Mucosa of descending colon (tissue), 3 donors: ENCODE measurements around the gene ST6GALNAC6. TPM values are rescaled to one million over a fixed set of nuclear protein-coding genes. Genes with fewer than 3 reads are reported as not detected.

Source experiments
- ATAC-seq: fragments of 200-7000 bp; cut with Tn5 transposase; one replicate; pipeline ENCODE4 v1.9.1; 2020; ENCODE audit warnings: mild to moderate bottlenecking, moderate library complexity
- DNase-seq, 3 donors: peaks; one replicate each; pipeline ENCODE4 v3.0.0-alpha.2; 2020
- H3K36me3 ChIP-seq: fragments of 200-600 bp; one replicate; pipeline ENCODE4 v1.8.0; 2021; ENCODE audit warnings: low read depth, mild to moderate bottlenecking
- H3K4me1 ChIP-seq: fragments of 200-600 bp; one replicate; pipeline ENCODE4 v1.8.0; 2021; ENCODE audit warnings: low read depth, mild to moderate bottlenecking
- H3K4me3 ChIP-seq: fragments of 200-600 bp; one replicate; pipeline ENCODE4 v1.8.0; 2021; ENCODE audit warnings: mild to moderate bottlenecking
- H3K9me3 ChIP-seq: fragments of 200-600 bp; one replicate; pipeline ENCODE4 v1.8.0; 2021; ENCODE audit warnings: mild to moderate bottlenecking
- intact Hi-C, 2 donors: fragments of 100-400 bp; cut with DNase I in 1 of 2; cut with micrococcal nuclease in 1 of 2; formaldehyde crosslinking; loops; one replicate each; pipeline versions ENCODE4 v1.11.0 to v1.11.1; 2022; cut with DNase I, micrococcal nuclease
- total RNA-seq, 3 donors: library from RNA; stranded (reverse); fragmentation: NEBNext Ultra II Directional in 2 of 3; extraction: Animal tissue kit (Norgen Biotek cat#: 25700) in 2 of 3; gene quantifications; one replicate each; pipeline versions ENCODE4 v1.2.1 to v1.2.4, GENCODE V29; 2021 to 2023
- TF ChIP-seq, protein P1 (sequence below): fragments of 200-600 bp; IDR thresholded peaks from one replicate; pipeline ENCODE4 v1.8.0; 2022; ENCODE audit warnings: antibody characterized with exemption, mild to moderate bottlenecking
- donor health status: DM: no; HTN: no; CAD: no; lungs with moderate emphysema.
- donor health status: DM: no; HTN: no; CAD: no.
- donor health status: DM: no; HTN: yes; CAD: no.

The ST6GALNAC6 gene
- total RNA-seq, 3 donors from 2014 or later, result 121 to 266 (median 175) TPM

DNA sequence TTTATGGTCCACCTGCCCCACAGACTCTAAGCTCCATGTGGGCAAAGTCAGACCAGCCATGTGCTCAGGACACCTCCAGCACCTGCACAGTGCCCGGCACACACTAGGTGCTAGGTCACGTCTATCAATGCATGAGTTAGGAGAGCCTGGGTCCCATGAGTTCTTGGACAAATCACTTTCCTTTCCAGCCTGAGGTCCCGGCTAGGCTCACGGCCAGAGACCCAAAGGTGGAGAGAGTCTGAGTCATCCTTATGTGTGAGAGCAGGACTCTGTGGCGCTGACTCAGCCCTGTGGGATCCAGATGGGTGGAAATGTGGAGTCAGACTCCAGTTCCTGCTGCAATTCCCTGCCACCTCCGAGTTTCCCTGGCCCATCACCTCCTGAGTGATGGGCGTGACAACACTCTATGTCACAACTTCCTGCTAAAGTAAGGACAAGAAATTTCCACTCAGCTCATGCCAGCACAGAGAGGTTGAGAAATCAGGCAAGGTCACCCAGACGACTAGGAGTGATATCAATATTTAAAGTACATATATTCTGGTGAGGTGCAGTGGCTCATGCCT is 19.9 kb upstream of the ST6GALNAC6 start:
- Histone ChIP-seq H3K9me3 (no peaks in the 10 kb centered on the region), H3K4me3 (no peak overlapping the region), H3K4me1 (peaks cover 39% of the 10 kb centered on the region), H3K36me3 (no peaks in the 10 kb centered on the region)
- intact Hi-C loops, result no loop called here
- TF ChIP-seq, protein P1, sequence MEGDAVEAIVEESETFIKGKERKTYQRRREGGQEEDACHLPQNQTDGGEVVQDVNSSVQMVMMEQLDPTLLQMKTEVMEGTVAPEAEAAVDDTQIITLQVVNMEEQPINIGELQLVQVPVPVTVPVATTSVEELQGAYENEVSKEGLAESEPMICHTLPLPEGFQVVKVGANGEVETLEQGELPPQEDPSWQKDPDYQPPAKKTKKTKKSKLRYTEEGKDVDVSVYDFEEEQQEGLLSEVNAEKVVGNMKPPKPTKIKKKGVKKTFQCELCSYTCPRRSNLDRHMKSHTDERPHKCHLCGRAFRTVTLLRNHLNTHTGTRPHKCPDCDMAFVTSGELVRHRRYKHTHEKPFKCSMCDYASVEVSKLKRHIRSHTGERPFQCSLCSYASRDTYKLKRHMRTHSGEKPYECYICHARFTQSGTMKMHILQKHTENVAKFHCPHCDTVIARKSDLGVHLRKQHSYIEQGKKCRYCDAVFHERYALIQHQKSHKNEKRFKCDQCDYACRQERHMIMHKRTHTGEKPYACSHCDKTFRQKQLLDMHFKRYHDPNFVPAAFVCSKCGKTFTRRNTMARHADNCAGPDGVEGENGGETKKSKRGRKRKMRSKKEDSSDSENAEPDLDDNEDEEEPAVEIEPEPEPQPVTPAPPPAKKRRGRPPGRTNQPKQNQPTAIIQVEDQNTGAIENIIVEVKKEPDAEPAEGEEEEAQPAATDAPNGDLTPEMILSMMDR, result no peak
- ATAC-seq, result peak; percentile 65
- DNase-seq, result peak; percentile 66 to 88 (median 76)

DNA sequence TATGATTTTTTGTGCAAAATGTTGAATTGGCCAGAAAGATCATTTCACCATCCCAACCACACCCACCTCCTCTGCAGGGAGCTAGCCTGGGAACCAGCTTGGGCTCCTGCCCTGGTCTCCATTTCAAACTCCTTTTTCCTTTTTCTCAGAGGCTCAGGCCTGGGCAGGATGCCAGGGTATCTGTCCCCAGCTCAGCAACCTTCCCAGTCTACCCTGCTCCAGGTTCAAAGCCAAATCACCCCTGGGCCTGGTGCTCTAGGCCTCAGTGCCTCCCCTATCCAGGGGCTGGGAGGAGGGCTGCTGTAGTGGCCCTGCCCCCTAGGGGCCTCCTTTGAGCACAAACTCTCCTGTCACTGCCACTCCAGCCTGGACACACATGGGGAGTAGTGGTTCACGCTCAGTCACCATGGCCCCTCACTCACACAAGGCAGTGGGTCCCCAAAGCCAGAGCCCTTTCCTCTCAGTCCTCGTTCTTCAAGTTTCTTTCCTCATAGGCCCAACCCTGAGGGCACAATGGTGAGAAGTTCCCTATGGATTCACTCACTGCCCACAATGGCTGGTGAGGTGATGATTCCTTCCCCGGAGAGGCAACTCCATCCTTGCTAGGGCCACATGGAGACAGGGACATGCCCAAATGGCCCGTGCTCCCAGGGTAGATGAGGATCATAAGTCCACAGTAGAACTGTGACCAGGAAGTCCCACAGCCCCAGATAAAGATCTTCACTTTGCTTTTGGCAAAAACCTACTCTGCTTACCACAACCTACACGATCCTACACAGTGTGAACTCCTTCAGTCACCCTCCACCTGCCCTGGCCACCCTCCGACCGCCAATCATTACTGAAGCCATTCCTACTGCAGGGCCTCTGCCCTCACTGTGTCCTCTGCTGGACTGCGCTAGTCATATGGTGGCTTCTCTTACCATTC is 19.0 kb upstream of the ST6GALNAC6 start:
- no peak overlapping the region for H3K4me3 ChIP-seq
- intact Hi-C loops, result no loop called here
- H3K4me1 ChIP-seq, result peaks cover 45% of the 10 kb centered on the region
- H3K36me3 ChIP-seq, result no peaks in the 10 kb centered on the region
- H3K9me3 ChIP-seq, result no peaks in the 10 kb centered on the region
- ATAC-seq (no peak), DNase-seq (peak in 2 of 3 donors; percentile 50 to 61)
- TF ChIP-seq, protein P1, result no peak

DNA sequence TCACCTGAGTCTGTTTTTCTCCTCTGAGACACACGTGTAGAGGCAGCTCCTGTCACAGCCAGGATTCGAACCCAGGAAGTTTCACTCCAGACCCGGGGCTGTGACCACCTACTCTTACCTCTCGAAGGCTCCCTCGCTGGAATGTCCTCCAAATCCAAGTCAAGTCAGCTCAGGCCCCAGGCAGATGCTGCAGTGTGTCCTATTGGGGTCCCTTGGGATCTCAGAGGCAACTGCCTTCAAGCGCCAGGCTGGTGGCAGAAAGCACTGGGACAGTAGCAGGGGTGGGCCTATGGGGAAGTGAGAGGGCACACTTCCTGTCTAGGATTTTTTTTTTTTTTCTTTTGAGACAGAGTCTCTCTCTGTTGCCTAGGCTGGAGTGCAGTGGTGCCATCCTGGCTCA is 18.2 kb upstream of the ST6GALNAC6 start:
- Histone ChIP-seq H3K4me3 (no peak overlapping the region), H3K4me1 (peaks cover 47% of the 10 kb centered on the region), H3K9me3 (no peaks in the 10 kb centered on the region), H3K36me3 (no peaks in the 10 kb centered on the region)
- TF ChIP-seq, protein P1, result no peak
- no peak for ATAC-seq
- peak in 2 of 3 donors; percentile 54 to 63 for DNase-seq
- intact Hi-C loops, result no loop called here

DNA sequence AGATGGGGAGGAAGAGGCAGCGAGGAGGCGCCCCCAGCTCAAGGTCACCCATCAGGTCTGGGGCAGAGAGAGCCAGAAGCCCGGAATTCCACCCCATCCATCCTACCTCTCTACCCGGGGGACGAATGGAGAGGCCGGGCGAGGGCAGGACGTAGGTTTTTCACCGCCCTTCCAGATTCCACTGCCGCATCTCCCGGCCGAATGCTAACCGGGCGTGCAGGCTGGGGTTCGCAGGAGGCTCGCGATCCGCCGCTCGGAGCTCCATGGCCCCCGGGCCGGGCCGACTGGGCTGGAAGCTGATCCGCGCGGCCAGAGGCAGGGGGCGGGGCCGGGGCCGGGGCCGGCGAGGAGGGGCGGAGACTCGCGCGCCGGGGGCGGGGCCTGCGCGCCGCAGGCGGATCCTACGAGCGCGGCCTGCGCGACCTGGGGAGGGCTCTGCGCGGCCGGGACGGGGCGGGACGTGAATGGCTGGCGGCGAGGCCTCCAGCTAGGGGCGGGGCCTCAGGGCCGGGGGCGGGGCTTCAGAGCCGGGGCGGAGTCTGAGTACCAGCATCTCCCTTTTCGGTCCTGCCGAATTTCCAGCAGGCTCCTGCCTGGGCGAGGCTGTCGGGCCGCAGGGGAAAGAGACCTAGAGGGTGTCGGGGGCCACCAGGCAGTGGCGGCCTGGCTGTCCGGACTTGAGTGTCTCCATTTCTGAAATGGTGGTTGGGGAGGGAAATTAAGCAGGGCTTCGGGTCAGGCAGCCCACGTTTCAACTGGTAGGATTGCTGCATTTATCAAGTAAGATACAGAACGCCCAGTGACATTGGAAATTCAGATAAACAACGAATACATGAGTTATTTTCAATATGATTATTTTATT is 17.5 kb upstream of the ST6GALNAC6 start, which contains the start of gene ST6GALNAC4:
Gene ST6GALNAC4 (minus strand): TSS at position 322 of the 862 bp plus-strand sequence. CDS start 622 bp downstream, outside the sequence.
- intact Hi-C loops, result no loop called here
- peaks cover 53% of the 10 kb centered on the region for H3K4me1 ChIP-seq
- H3K36me3 ChIP-seq, result no peaks in the 10 kb centered on the region
- peak within 1 kb of the TSS; percentile 27 for H3K4me3 ChIP-seq
- no peaks in the 10 kb centered on the region for H3K9me3 ChIP-seq
- TF ChIP-seq, protein P1, result no peak
- ATAC-seq (peak; percentile 79), DNase-seq (peak; percentile 96 to 98 (median 97))
